Mesenchymal stem cell (in vitro differentiated cells and primary cell): ENCODE measurements around the gene KAT6B.
A peak's percentile ranks its signal among the peaks of the same experiment; 100 is the strongest.

Experiments used
- DNase-seq: peaks from one replicate; pipeline ENCODE4 v3.0.0-alpha.2; 2013
- H2AFZ ChIP-seq: one replicate; pipeline ENCODE4 v1.6.1; 2013; ENCODE audit warnings: low read depth, mild to moderate bottlenecking, control low read depth, inconsistent platforms, low read length, moderate library complexity
- H2AK5ac ChIP-seq: 2 replicates; pipeline ENCODE4 v1.6.1; 2013; ENCODE audit warnings: low read length, moderate library complexity, mild to moderate bottlenecking, inconsistent platforms; ENCODE audit not compliant: severe bottlenecking
- H2BK120ac ChIP-seq: one replicate; pipeline ENCODE4 v1.6.1; 2013; ENCODE audit warnings: low read depth, mild to moderate bottlenecking, inconsistent platforms, low read length, moderate library complexity
- H2BK12ac ChIP-seq, 2 experiments: one replicate each; pipeline ENCODE4 v1.6.1; 2013; ENCODE audit warnings: inconsistent platforms in 2 of 2, low read length in 2 of 2, mild to moderate bottlenecking in 2 of 2, moderate library complexity in 2 of 2, control low read depth in 1 of 2
- H2BK15ac ChIP-seq: one replicate; pipeline ENCODE4 v1.6.1; 2013; ENCODE audit warnings: mild to moderate bottlenecking, low read depth, inconsistent platforms; ENCODE audit not compliant: poor library complexity, severe bottlenecking
- H2BK5ac ChIP-seq: 2 replicates; pipeline ENCODE4 v1.6.1; 2013; ENCODE audit warnings: low read depth, mild to moderate bottlenecking, low read length, control low read depth, inconsistent platforms; ENCODE audit not compliant: poor library complexity, severe bottlenecking
- H3K14ac ChIP-seq, 2 experiments: one replicate each; pipeline ENCODE4 v1.6.1; 2013; ENCODE audit warnings: inconsistent platforms in 2 of 2, low read length in 2 of 2, control low read depth in 1 of 2, mild to moderate bottlenecking in 1 of 2, moderate library complexity in 1 of 2
- H3K18ac ChIP-seq, 2 experiments: one replicate each; pipeline ENCODE4 v1.6.1; 2013; ENCODE audit warnings: inconsistent platforms in 2 of 2, low read length in 2 of 2, control low read depth in 1 of 2, low read depth in 1 of 2, mild to moderate bottlenecking in 1 of 2
- H3K23ac ChIP-seq, 2 experiments: one replicate each; pipeline ENCODE4 v1.6.1; 2013; ENCODE audit warnings: inconsistent platforms in 2 of 2, low read length in 2 of 2, mild to moderate bottlenecking in 2 of 2, moderate library complexity in 2 of 2, control low read depth in 1 of 2
- H3K27ac ChIP-seq: 2 replicates; pipeline ENCODE4 v1.5.1; 2013; ENCODE audit warnings: mild to moderate bottlenecking, moderate library complexity, low read length, control low read depth, inconsistent platforms; ENCODE audit not compliant: poor library complexity, severe bottlenecking
- H3K27me3 ChIP-seq, 2 experiments: 2 replicates each; pipeline versions ENCODE4 v1.6.1 to v1.7.0; 2013; ENCODE audit warnings: low read length in 2 of 2, mild to moderate bottlenecking in 2 of 2, moderate library complexity in 2 of 2, control low read depth in 1 of 2, inconsistent platforms in 1 of 2; ENCODE audit not compliant: control insufficient read depth in 1 of 2, insufficient read depth in 1 of 2
- H3K36me3 ChIP-seq, 2 experiments: 2 replicates each; pipeline versions ENCODE4 v1.6.1 to v1.7.0; 2013; ENCODE audit warnings: low read length in 2 of 2, control low read depth in 1 of 2, inconsistent platforms in 1 of 2, low read depth in 1 of 2, mild to moderate bottlenecking in 1 of 2; ENCODE audit not compliant: insufficient read depth in 2 of 2, control insufficient read depth in 1 of 2
- H3K4ac ChIP-seq, 2 experiments: one replicate each; pipeline ENCODE4 v1.6.1; 2013; ENCODE audit warnings: inconsistent platforms in 2 of 2, low read length in 2 of 2, mild to moderate bottlenecking in 2 of 2, moderate library complexity in 2 of 2, control low read depth in 1 of 2, low read depth in 1 of 2
- H3K4me1 ChIP-seq: 2 replicates; pipeline ENCODE4 v1.6.1; 2013; ENCODE audit warnings: low read depth, low read length, control low read depth; ENCODE audit not compliant: control insufficient read depth, insufficient read depth
- H3K4me2 ChIP-seq: 2 replicates; pipeline ENCODE4 v1.6.1; 2013; ENCODE audit warnings: low read length, mild to moderate bottlenecking, inconsistent platforms; ENCODE audit not compliant: poor library complexity, severe bottlenecking
- H3K4me3 ChIP-seq, 2 experiments: 2 replicates each; pipeline versions ENCODE4 v1.5.1 to v1.7.0; 2013; ENCODE audit warnings: low read length in 2 of 2, mild to moderate bottlenecking in 2 of 2, control low read depth in 1 of 2, low read depth in 1 of 2; ENCODE audit not compliant: insufficient read depth in 1 of 2
- H3K79me1 ChIP-seq: replicated peaks from 2 replicates; pipeline ENCODE4 v1.6.1; 2013; ENCODE audit warnings: mild to moderate bottlenecking, control low read depth, low read length, inconsistent platforms; ENCODE audit not compliant: poor library complexity, severe bottlenecking
- H3K9ac ChIP-seq: 2 replicates; pipeline ENCODE4 v1.7.0; 2013; ENCODE audit warnings: mild to moderate bottlenecking, low read length, moderate library complexity
- H3K9me3 ChIP-seq: 2 replicates; pipeline ENCODE4 v1.7.0; 2013; ENCODE audit warnings: mild to moderate bottlenecking, low read length; ENCODE audit not compliant: control insufficient read depth
- H4K8ac ChIP-seq: one replicate; pipeline ENCODE4 v1.6.1; 2013; ENCODE audit warnings: inconsistent platforms, mild to moderate bottlenecking, low read length, moderate library complexity
- H4K91ac ChIP-seq: one replicate; pipeline ENCODE4 v1.6.1; 2013; ENCODE audit warnings: mild to moderate bottlenecking, low read length, inconsistent platforms
- WGBS: methylation state at CpG from one replicate; pipeline ENCODE4 v1.1.7; 2013; ENCODE audit warnings: mixed read lengths; 5-methylcytosine and 5-hydroxymethylcytosine counted together

KAT6B gene

DNA sequence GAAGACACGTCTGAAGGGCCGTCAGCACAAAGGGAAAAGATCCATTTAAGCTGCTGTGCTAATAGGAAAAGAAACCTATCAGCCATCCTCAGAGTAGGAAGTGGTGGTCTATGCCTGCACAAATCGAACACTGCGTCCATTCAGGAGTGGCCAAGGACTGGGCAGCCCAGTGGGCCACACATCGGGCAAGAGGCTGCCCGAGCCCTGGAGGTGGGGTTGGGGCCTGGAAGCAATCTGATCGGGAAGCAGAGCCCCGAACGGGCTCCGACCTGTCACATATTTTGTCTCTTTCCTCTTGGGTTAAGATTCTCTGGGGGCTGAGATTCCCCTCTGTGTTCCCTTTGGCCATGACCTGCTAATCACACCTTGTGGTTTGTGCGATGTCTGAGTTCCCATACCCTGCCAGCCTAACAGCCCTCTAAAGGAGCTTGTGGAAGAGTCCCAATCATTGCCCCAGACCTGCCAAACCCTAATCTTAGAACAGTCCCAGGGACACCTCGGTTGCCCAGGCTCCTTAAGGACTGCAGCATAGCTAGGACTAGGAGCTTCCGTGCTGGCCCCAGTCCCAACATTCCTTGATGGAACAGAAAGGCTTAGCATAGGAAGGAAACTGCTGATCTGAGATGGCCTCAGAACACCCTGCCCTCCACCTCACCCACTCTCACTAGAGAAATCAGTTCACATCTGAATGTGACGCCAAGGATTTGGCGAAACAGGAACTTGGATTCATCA lies 207.2 kb downstream of the KAT6B start:
- H2BK5ac ChIP-seq, result no peak overlapping the region
- no peaks in the 10 kb centered on the region for H3K9me3 ChIP-seq
- H4K8ac ChIP-seq, result no peak overlapping the region
- 95% methylated on average over 15 of the region's 15 CpGs for WGBS
- no peak overlapping the region for H3K4ac ChIP-seq
- no peaks in the 10 kb centered on the region for H3K27me3 ChIP-seq
- H3K18ac ChIP-seq, result no peak overlapping the region
- no peak overlapping the region for H3K4me3 ChIP-seq
- H3K23ac ChIP-seq, result no peak overlapping the region
- no peak overlapping the region for H4K91ac ChIP-seq
- no peak overlapping the region for H3K27ac ChIP-seq
- H2AK5ac ChIP-seq, result no peak overlapping the region
- no peak overlapping the region for H2AFZ ChIP-seq
- no peak overlapping the region for H3K14ac ChIP-seq
- no peaks in the 10 kb centered on the region for H3K4me1 ChIP-seq
- H3K4me2 ChIP-seq, result no peak overlapping the region
- peaks cover 21 to 30% of the 10 kb centered on the region in 2 experiments for H3K36me3 ChIP-seq
- no peak overlapping the region for H2BK120ac ChIP-seq
- H2BK15ac ChIP-seq, result no peak overlapping the region
- DNase-seq, result no peak
- H3K79me1 ChIP-seq, result no peaks in the 10 kb centered on the region
- H2BK12ac ChIP-seq, result no peak overlapping the region
- no peak overlapping the region for H3K9ac ChIP-seq

DNA sequence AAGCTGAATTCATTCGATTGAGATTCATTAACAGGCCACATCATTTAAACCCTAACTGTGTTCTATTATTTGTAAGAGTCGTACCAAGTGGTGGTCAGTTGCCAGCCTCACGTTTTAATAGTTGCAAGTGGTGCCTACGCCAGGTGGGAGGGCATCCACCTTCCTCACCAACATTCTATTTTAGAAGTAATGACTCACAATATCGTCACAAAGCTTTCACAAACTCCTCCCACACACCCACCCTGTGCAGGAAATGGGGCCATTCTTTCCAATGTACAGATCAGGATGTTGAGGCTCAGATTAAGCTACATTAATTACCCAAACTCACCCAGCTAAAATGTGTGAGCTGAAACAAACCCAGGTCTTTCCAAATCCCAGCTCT lies 207.7 kb downstream of the KAT6B start:
- Histone ChIP-seq H3K23ac (no peak overlapping the region), H2BK12ac (no peak overlapping the region), H3K9ac (no peak overlapping the region), H3K79me1 (no peaks in the 10 kb centered on the region), H3K4me2 (no peak overlapping the region), H2BK120ac (no peak overlapping the region), H3K27ac (no peak overlapping the region), H3K4me3 (no peak overlapping the region), H2AFZ (no peak overlapping the region), H2BK5ac (no peak overlapping the region), H4K8ac (no peak overlapping the region), H3K9me3 (no peaks in the 10 kb centered on the region), H3K14ac (no peak overlapping the region), H3K27me3 (no peaks in the 10 kb centered on the region), H2BK15ac (no peak overlapping the region), H3K4ac (no peak overlapping the region), H4K91ac (no peak overlapping the region), H3K36me3 (peaks cover 18 to 24% of the 10 kb centered on the region in 2 experiments), H3K4me1 (no peaks in the 10 kb centered on the region), H2AK5ac (no peak overlapping the region), H3K18ac (no peak overlapping the region)
- 88% methylated on average over 5 of the region's 5 CpGs for WGBS
- no peak for DNase-seq

DNA sequence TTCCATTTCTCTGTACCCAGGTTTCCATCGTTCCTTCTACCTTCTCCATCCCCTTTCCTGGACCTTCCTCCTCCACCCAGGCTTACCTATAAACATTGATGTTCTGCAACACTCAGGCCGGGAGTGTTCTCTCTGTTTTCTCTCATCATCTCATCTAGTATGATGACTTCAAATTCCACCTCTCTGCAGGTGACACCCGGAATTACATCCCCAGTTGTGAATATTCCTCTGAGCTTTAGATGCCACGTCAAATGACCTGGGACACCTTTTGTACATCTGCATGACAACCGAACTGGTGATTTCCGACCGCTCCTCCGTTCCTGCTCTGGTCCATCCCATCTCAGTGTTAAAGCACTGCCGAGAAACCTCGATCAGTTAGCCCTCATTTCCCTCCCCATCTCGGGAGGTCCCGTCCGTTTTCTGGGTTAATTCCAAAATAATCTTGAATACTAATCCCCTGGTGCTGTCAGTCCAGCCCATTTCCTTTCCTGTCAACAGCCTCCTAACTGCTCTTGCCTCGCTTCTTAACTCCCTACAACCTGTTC lies 208.4 kb downstream of the KAT6B start:
- H2BK12ac ChIP-seq, result no peak overlapping the region
- no peak overlapping the region for H3K23ac ChIP-seq
- H4K91ac ChIP-seq, result no peak overlapping the region
- H3K27ac ChIP-seq, result no peak overlapping the region
- no peaks in the 10 kb centered on the region for H3K79me1 ChIP-seq
- no peak overlapping the region for H3K4me2 ChIP-seq
- H3K36me3 ChIP-seq, result peaks cover 11 to 18% of the 10 kb centered on the region in 2 experiments
- H3K18ac ChIP-seq, result no peak overlapping the region
- no peaks in the 10 kb centered on the region for H3K9me3 ChIP-seq
- no peak overlapping the region for H3K14ac ChIP-seq
- H3K4me1 ChIP-seq, result no peaks in the 10 kb centered on the region
- WGBS, result 90% methylated on average over 14 of the region's 14 CpGs
- H3K4me3 ChIP-seq, result no peak overlapping the region
- H3K27me3 ChIP-seq, result no peaks in the 10 kb centered on the region
- H2BK15ac ChIP-seq, result no peak overlapping the region
- H2BK120ac ChIP-seq, result no peak overlapping the region
- H3K4ac ChIP-seq, result no peak overlapping the region
- no peak overlapping the region for H2BK5ac ChIP-seq
- H4K8ac ChIP-seq, result no peak overlapping the region
- no peak overlapping the region for H2AFZ ChIP-seq
- DNase-seq, result no peak
- H3K9ac ChIP-seq, result no peak overlapping the region
- H2AK5ac ChIP-seq, result no peak overlapping the region

- Histone ChIP-seq H3K36me3 (peaks cover 0 to 5% of the 10 kb centered on the region in 2 experiments), H4K8ac (no peak overlapping the region), H2BK15ac (no peak overlapping the region), H2AFZ (no peak overlapping the region), H3K79me1 (no peaks in the 10 kb centered on the region), H3K14ac (no peak overlapping the region), H3K18ac (no peak overlapping the region), H3K4me2 (no peak overlapping the region), H2BK120ac (no peak overlapping the region), H4K91ac (no peak overlapping the region), H3K27ac (no peak overlapping the region), H3K27me3 (no peaks in the 10 kb centered on the region), H3K4me1 (no peaks in the 10 kb centered on the region), H2BK12ac (no peak overlapping the region), H3K4me3 (no peak overlapping the region), H2AK5ac (no peak overlapping the region), H2BK5ac (no peak overlapping the region), H3K4ac (no peak overlapping the region), H3K23ac (peak overlapping the region in 1 of 2 experiments; percentile 61), H3K9ac (no peak overlapping the region), H3K9me3 (no peaks in the 10 kb centered on the region)
- DNase-seq, result peak; percentile 41
- 93% methylated on average over 10 of the region's 10 CpGs for WGBS
Measured at GRCh38 chr10:75035975-75036708, 209.7 kb downstream of the KAT6B start.
